NOMO-1 treated with dmso at 0.1 percent for 144 hours (cell line): ENCODE data around the gene HOXD12.

Experiments used
- DNase-seq: peaks from one replicate; lab custom pipeline; 2025; ENCODE audit not compliant: unreplicated experiment; lab: John Stamatoyannopoulos, UW

HOXD12 gene

DNA sequence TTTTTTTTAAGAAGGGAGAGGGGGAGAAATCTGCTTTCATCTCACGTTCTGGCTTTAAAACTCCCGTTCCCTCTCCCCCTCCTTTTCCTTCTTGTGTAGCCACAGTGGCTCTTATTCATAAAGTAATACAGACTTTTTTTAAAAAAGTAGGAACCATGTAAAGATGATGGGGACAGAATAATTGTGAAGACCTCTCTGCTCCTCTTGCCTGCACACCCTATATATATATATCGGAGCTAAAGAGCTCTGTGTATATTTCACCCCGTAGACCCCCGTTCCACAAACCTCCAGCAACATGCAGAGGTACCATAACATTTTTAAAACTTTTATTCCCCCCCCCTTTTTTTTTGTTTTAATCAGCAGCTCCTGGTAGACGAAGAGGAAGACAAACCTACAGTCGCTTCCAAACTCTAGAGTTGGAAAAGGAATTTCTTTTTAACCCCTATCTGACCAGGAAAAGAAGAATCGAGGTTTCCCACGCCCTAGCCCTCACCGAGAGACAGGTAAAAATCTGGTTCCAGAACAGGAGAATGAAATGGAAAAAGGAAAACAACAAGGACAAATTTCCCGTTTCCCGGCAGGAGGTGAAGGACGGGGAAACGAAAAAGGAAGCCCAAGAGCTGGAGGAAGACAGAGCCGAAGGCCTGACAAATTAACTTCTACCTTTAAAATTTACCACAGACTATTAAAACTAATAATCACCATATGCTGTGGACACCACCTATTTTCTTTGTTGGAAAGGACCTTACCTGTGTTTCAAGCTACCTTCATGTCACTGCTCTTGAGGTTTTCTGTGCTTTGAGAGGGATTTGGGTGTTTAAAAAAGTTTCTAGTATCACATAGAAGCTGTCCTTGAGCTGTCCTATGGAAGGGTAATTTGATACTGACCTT, 31.6 kb downstream of the HOXD12 start:
- no peak for DNase-seq

DNA sequence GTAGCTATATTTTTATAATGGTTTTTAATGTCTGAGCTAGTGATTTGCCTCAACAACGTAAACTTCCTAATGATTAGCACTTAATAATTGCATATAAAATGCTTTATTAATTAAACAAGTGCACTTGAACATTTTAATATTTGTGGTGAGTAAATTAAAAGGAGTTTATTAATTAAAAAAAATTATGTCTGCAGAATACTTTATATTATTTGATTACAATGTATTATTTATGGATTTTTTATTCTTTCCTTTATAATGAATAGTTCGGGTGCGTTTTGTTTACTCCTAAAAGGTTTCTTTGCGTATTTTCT, 32.2 kb downstream of the HOXD12 start:
- no peak for DNase-seq

DNA sequence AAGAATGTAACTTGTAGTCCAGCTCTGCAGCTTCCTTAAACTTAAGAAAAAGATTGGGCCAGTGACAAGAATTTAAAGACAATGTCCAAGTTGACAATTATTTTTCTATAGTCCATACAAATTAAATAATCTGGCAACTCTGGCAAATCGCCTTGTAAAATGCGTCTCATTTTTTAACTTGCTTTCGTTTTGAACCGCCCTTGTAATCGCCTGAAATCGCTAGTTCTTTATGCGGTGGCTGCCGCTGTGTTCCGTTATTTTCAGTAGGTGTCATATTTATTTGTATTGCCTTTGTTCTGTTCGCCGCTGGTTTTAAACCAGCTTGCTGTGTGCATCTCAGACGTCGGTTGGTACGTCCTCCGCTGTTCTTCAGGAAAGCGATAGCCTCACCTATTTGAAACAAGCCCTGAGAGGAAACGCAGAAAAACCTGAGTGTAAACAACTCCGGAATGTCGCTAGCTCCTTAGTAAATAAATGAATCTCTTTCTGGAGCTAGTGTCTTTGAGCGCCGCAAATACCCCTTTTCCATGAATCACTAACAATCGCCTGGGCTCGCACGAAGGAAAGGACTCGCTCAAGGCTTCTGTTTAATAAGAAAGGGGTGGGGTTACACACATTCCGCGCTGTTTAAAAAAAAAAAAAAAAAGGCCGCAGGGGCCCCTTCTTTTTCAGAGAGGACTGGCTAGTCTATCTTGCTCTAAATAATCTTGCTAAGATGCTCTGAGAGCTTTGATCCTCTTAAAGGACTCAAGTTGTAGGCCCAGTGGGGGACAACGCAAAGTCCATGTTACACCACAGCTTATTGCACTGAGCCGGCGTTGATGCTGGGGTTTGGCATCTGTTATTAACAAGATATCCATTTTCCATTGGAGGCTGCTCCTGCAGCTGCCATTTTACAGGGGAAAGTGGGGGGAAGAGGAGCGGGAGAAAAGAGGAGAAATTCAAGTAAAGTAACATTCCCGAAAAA, 32.9 kb downstream of the HOXD12 start:
- no peak for DNase-seq

DNA sequence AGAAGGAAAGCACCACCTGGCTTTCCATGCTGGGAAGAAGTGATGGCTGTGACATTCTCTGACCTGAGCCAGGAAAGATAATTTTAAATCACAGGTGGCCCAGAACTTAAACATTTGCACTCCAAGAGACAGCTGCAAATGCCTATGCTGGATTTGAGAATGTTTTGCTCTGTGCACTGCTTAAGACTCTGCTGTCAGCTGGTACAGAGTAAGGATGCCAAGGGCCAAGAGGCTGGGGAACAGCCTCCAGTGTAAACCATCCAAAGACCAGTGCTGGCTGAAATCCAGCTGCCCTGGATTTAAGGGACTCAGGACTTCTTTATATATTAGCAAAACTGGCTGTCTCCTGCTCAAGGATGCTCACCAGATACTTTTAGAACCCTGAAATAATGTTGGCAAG, 33.8 kb downstream of the HOXD12 start:
- DNase-seq: no peak

DNA sequence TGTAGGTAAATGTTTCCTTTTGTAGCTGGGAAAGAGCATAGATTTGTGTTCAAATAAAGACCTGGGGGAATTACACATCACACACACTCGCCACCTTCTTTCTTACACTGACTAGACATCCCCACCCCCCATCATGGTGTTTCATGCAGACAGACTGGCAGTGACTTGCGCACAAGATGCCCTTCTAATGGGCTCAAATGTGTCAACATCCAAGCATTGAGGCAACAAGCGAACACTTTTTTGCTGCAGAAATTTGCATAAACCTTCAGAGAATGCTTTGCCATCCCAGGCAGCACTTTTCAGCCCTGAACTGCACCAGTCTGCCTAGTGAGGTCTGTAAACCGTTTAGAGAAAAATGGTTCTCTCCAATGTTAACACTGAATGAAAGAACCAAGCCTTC, 34.4 kb downstream of the HOXD12 start:
- no peak for DNase-seq

DNA sequence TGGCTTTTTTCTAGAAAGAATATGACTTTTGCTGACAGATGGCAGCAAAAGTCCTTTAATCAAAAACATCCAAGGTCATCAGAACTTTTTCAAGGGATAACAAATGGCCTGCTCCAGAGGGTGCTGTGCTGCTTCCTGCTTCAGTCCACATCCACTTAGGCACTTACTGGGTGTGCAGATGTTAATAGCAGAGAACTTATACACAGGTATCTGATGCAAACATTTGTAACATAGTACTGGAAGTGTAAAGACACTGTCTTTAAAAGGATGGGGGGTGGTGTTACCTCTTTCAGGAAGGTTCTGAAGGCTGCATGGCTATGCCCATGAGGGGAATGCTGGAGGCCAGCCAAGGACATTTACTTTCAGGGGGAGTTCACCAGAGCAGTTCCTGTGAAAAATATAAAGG, 35.4 kb downstream of the HOXD12 start:
- no peak for DNase-seq

DNA sequence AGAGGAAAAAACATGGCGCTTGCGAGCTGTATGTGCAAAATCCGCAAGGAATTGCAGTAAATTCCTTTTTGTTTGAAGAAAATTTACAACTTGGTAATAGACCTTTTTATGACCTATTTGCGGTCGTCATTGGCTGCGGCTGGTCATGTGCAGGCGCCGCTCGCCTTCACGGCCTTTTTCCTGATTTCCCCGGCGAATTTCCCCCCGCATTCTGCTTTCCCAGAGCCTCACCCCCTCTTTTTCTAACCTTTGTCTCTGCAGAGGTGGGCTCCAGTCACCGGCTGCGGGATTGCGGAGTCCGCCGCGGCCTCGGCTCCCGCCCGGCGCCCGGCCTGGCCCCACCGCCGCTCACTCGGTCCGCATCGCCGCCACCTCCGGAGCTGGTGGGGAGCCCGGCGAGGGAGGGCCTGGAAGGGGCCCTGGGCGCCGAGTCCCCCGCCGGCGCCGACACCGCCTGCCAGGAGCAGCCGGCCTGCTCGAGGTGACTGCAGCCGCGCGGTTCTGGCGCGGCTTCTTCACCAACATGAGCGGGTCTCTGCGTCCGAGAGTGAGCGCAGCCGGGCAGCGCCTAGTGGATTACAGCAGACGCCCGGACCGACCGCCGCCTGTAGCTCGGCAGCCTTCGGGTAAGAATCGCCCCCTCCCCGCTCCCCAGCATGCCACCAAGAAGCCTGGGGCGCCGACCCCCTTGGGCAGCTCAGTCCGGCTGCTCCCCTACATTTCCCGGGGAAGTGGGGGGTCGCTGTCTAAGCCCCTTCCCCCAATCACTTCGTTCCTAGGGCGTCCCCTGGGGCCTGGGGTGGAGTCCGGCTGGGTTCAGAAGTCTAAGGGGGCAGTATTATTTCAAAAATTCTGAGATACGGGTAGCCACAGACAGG, 37.0 kb downstream of the HOXD12 start:
- no peak for DNase-seq

DNA sequence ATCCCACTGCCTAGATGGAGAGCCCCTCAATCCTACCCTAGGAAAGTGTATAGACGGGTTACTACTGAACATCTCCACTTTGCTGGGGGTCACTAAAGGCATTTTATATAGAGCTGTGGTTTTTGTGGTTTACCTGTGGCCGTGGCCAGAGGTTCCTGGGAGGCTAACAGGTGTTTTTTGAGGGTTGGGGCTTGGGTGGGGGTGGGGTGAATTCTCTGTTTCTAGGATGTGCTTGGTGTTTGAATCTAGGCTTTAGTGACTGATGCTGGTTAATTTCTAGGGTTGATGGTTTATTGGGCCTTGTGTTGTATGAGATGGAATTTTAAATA, 37.6 kb downstream of the HOXD12 start:
- DNase-seq: no peak

DNA sequence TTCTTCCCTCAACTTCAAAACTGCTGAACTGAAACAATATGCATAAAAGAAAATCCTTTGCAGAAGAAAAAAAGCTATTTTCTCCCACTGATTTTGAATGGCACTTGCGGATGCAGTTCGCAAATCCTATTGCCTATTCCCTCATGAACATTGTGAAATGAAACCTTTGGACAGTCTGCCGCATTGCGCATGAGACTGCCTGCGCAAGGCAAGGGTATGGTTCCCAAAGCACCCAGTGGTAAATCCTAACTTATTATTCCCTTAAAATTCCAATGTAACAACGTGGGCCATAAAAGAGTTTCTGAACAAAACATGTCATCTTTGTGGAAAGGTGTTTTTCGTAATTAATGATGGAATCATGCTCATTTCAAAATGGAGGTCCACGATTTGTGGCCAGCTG, 38.3 kb downstream of the HOXD12 start:
- no peak for DNase-seq

DNA sequence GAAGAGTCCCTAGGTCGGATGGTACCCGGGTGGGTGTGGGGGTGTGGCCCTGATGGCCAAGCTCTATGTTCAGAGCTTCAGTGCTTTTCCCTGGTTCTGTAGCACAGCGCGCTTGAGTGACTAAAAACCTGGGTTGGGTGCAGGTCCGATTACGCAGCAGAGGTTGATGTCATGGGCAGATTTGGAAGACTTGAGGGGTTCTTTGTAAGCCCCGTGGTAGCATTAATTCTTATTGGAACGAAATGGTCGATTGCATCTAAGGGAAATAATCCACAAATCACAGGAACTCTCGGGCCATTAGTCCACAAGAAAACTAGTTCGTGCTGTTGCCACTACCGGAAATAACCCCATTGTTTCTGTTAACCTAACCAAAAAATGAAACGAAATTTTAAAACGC, 38.9 kb downstream of the HOXD12 start:
- no peak for DNase-seq

DNA sequence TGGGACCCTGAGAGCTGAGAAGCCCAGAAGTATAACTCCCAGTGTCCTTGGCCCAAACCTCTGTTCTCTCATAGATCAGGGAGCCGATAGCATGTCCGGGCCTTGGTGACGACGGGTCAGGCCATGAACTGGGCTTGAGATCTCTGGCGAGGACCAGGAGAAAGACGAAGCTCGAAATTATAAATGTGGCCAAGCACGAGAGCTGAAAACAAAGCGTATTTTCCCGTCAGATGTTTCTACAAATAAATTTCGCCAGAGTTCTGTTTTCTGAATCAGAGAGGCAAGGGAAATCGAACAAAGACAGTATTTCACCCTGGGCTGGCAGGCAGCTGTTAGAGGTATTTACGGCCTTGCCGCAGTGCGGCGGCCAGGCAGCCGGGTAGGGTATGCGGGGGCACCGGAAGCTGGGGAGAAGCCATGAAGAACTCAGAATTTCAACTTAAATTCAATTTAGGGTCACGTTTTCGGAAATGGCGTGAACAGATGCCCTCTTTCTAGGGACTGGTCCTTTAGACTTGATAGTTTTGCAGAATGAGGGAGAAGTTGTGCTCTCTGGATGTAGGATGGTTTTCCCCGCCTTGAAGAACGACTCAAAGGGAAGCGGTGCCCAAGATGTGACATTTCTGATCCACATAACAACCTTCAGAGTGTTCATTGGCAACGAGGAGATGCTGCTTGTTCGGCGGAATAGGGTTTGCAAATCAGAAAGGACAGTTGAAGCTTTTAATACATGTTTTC, 39.5 kb downstream of the HOXD12 start:
- DNase-seq: no peak

DNA sequence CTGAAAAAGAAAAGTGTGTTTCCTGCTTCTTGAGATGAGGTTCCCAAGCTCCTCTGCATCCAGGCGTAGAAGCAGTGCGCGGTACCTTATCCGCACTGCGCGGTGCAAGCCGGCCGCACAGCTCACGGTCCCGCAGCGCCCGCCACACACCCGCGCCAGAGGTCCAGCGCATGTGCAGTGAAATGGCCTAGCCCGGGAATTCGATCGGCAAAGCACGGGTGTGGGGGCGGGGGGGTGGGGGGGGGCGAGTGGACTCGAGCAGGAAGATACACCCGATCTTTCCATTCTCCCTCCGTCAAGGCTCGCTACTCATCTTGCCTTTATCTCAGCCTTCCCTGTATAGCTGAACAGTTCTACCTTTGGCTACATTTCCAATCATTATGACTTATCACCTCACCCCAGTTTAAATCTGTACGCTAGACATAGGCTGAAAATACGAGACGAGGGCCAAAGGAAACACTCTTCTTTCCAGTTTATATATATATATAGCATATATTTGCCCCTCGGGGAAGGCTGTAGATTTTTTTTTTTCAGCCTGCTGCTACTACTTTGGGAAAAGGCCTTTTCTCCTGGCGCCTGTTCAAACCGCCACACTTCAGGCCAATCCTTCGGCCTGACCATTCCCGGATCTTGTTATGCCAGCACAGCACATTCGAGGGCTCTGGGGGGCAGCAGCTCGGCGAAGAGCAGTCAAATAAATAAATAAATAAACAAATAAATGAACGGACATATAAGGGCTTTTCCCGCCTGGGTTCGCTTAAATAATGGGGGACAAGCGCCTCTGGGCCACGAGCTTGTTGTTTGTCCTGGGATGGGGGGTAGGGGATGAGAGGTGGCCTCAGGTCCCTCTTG, 40.3 kb downstream of the HOXD12 start:
- DNase-seq: no peak

DNA sequence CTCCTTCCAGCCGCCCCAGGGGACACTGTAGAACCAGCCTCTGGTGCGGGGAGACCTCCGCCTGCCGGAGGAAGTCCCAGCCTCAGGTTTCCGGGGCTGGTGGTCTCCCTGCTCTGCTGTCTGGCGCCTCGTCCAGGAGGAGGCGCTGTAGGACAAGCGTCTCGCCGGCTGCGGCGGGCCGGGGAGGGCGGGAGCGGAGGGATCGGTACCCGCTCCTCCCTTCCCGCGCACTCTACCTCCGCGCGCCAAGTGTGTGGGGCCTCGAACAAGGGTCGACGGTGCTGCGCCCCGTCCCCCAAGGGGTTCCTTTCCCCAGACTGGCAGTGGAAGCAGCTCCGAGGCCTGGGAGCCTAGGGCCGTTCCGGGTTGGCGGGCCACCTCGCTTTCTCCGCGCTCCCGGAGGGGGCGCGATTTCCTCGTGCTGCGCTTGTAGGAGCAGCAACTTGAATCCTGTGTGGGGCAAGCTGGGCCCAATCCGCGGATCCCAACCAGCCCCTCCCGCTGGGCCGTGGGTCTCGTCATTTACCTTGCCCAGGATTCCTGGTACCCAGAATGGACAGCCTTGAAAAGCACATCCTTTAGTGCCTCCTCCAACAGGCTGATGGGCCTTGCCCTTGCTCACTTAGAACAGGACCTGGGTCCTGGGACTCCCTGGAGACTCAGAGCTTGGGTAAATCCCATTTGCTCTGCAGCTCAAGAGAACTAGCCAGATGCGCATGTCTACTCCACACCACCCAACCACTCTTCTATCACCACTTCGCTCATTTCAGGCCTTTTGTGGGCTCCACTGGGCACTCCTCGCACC, 41.1 kb downstream of the HOXD12 start:
- DNase-seq: peak; percentile 29

DNA sequence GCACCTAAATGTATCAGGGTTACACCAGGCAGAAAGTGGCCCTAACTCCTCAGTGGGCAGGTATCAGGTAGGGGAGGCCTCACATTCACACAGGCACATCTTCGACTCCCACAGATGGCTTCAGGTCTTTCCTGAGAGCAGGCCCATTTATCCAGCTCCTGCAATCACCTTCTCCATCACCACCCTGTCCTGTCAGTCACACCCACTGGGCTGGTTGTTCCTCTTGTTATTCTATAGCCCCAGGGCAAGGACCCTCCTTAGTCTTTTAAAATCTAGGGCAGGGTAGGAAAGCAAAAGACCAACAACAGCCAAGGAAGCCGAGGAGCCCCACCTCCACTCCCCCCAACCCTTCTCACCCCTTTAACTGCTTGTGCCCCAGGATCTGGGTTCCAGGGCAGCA, 42.7 kb downstream of the HOXD12 start:
- no peak for DNase-seq

DNA sequence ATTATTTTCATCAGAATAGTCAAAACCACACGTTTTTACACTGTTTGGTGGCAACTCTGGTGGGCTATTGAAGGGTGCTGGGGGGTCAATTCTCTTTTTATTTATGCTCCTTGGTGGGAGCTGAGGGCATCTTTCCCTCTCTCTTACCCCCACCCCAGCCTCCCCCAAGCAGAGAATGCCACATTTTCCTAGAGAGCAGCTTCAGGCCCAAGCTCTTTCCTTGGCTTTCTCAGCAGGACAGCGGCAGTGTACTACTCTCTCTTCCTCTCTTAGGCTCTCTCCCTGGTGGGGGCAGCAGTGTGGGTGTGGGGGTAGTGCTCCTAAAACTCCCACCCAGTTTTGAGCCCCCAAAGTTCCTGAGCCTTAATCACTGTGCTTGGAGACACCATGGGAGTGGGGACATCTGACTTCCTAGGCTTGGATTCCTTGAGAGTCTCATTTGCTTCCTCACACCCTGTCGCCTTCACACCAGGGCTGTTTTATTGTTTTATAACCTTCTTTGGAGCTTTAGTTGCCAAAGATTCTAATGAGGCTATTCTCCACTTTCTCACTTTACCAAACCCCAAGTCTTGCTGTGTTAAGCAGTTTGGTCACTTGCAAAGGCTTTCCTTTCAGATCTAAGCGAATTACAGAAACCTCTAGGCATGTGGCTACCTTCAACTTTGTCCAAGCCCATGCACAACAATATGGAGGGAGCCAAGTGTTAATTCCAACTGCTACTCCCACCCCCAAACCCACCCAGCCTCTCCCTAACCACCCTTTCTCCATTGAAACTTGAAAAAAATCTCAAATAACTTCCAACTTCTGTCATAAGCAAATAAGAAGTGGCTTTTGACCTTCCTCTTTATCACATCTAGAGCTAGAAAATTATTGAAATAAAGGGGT, 45.7 kb downstream of the HOXD12 start:
- no peak for DNase-seq

DNA sequence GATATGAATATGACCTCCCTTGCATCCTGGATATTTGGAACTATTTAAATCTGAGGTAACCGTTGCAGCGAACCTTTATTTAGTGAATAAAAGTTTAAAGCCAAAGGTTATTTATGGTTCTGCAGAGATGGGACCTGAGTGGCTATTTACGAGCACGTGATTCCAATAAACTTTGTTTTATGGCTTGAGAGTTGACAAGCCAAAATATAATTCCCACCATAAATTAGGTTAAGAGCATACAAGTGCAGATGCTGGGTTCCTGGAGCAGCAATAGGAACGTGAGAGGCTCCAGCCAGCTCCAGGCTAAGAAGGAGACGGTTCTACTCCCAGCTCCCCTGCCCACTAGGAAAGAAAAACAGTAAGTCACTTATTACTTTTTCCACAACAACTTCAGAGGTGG, 46.5 kb downstream of the HOXD12 start:
- no peak for DNase-seq

DNA sequence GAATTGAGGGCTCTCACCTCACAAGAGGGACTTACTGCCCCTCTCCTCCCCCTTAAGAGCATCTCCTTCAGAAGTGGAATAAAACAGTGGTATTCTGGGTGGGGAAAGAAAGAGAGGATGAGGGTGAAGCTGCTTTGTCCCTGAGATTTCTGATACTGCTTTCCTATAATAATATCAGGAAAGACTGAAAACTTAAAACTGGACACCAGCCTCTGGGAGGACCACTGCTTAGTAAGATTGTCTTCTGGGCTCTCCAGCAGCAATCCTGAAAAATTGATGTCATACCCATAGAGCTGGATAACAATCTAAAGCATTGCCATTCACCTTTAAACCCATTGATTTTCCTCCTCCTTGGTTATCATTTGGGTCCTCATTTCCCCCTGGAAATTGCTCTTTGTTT, 47.0 kb downstream of the HOXD12 start:
- no peak for DNase-seq

DNA sequence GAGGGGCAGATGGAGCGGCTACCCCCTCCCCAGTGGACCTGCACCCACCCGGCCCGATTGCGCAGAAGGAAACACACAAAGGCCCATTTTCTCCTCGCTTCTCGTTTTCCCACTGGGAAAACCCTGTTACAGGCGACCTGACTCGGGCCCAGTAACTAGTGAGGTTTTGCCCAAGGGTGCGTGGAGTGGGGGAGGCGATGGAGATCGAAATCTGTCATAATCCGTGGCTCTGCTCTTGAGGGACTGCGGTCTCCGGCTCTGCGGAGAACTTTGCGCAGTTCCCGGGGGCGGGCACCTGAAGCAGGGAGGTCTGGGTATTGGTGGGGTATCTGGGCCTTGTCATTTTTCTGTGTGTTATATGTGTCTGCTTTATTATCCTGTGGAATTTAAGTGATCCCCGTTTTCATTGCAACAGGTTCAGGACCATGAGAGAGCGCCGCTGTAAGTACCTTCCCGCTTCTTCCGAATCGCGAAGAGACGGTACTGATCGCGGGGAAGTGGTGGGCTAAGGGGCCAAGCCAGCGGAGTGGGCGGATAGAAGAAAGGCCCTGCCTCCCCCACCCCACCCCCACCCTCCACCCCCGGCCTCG, 47.7 kb downstream of the HOXD12 start:
- no peak for DNase-seq
